Gastroesophageal sphincter (tissue), 4 donors: ENCODE data around the gene PTPRE. TPM values are rescaled to one million over a fixed set of nuclear protein-coding genes. Genes with fewer than 3 reads are reported as not detected.
A peak's percentile ranks its signal among the peaks of the same experiment; 100 is the strongest.

Experiments used
- ATAC-seq: fragments of 150-250 bp; one replicate; pipeline ENCODE4 v1.9.1; 2016; ENCODE audit warnings: mild to moderate bottlenecking, moderate library complexity
- H3K27ac ChIP-seq, 4 donors: fragments of 200-600 bp; sonication (generic) in 3 of 4; 1 replicate in 3 of 4; 2 replicates in 1 of 4; pipeline ENCODE4 v1.5.1; 2016 to 2019
- H3K27me3 ChIP-seq: fragments of 200-600 bp; sonication (generic); one replicate; pipeline ENCODE4 v1.5.1; 2019
- H3K36me3 ChIP-seq, 2 donors: fragments of 200-600 bp; sonication (generic); one replicate each; pipeline ENCODE4 v1.5.1; 2019; ENCODE audit warnings: control low read depth in 1 of 2
- H3K4me1 ChIP-seq, 3 donors: fragments of 200-600 bp; sonication (generic); 1 replicate in 2 of 3; 2 replicates in 1 of 3; pipeline ENCODE4 v1.5.1; 2016 to 2019; ENCODE audit warnings: control low read depth in 2 of 3
- H3K4me3 ChIP-seq, 2 donors: fragments of 200-600 bp; sonication (generic); one replicate each; pipeline ENCODE4 v1.5.1; 2019; ENCODE audit warnings: mild to moderate bottlenecking in 1 of 2, moderate library complexity in 1 of 2
- H3K9me3 ChIP-seq, 3 donors: fragments of 200-600 bp; sonication (generic); one replicate each; pipeline ENCODE4 v1.5.1; 2017 to 2019; ENCODE audit warnings: control low read depth in 2 of 3
- CTCF ChIP-seq, 4 experiments: fragments of 200-600 bp in 2 of 4; fragments of 450-650 bp in 2 of 4; sonication (generic) in 1 of 4; IDR thresholded peaks; one replicate each; pipeline ENCODE4 v1.5.1; 2017 to 2019; ENCODE audit warnings: antibody characterized with exemption in 4 of 4, mild to moderate bottlenecking in 2 of 4, moderate library complexity in 2 of 4
- EP300 ChIP-seq: sonication (generic); formaldehyde crosslinking; IDR thresholded peaks from one replicate; pipeline ENCODE4 v1.6.1; 2017; ENCODE audit warnings: antibody characterized with exemption, mild to moderate bottlenecking
- POLR2A ChIP-seq, 2 donors: fragments of 450-650 bp; IDR thresholded peaks; one replicate each; pipeline ENCODE4 v1.6.1; 2017; ENCODE audit warnings: antibody characterized with exemption in 2 of 2, mild to moderate bottlenecking in 2 of 2, moderate library complexity in 1 of 2
- POLR2AphosphoS5 ChIP-seq: sonication (generic); formaldehyde crosslinking; IDR thresholded peaks from one replicate; pipeline ENCODE4 v1.6.1; 2017; ENCODE audit warnings: antibody characterized with exemption
- WGBS, 2 donors: methylation state at CpG; one replicate each; pipeline ENCODE4 v1.1.5; 2018; ENCODE audit warnings: low coverage in 1 of 2; 5-methylcytosine and 5-hydroxymethylcytosine counted together
- total RNA-seq, 4 donors: library from RNA; depleted of rRNA; stranded (reverse); fragments of >200 nt; gene quantifications; one replicate each; pipeline ENCODE4 v1.1.0, GENCODE V29; 2016

The PTPRE gene
- total RNA-seq, 4 donors from 2014 or later = 6.4 to 16.4 (median 8.5) TPM

GRCh38 chr10:127990846-127991542, 84.1 kb downstream of the PTPRE start:
- H3K4me3 ChIP-seq = no peak overlapping the region
- no peaks in the 10 kb centered on the region for H3K36me3 ChIP-seq
- no peaks in the 10 kb centered on the region for H3K9me3 ChIP-seq
- H3K27me3 ChIP-seq = no peaks in the 10 kb centered on the region
- H3K4me1 ChIP-seq = peaks cover 0 to 40% (median 3%) of the 10 kb centered on the region in 3 donors
- peak; percentile 73 for ATAC-seq
- 25 to 52% methylated on average over 15 of the region's 15 CpGs for WGBS, 2 donors
- peak overlapping the region; percentile 32 to 76 (median 59) for H3K27ac ChIP-seq
- TF ChIP-seq EP300 = no peak
- no peak for TF ChIP-seq POLR2A (IDR thresholded peaks at IDR 0.05)
- no peak for TF ChIP-seq CTCF (IDR thresholded peaks at IDR 0.05)
- no peak for TF ChIP-seq POLR2AphosphoS5

DNA sequence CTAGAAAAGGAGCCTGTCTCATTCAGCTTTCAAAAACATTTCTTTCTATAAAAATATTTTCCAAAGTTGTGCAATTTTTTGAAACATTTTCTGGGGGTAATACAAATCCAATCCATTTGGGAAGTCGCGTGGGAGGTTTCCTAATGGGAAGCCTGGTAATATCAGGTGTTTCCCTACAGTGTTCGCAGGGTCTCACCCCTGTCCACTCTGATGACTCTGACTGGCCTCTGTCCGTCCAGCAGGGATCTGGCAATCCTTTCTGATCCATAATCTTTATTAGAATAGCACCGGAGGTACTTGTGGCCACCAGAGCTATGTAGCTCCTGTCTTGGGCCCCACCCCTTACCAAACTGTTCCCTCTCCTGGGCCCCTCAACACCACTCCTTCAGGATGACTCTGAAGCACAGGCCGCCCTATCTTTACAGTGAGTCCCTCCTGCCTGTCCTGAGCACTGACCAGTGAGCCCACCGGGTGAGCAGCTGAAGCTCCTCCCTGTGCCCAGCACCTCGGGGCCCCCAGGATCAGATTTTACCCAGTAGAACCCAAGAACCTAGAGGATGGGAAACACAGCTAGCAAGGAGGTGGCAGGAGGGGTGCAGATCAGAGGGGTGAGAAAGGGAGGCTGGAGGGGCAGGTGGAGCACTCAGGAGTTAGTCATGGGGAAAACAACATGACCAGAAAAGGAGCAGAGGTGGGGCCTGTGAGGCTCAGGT, 84.8 kb downstream of the PTPRE start:
- no peak for TF ChIP-seq CTCF (IDR thresholded peaks at IDR 0.05)
- TF ChIP-seq EP300 = no peak
- TF ChIP-seq POLR2AphosphoS5 = no peak
- TF ChIP-seq POLR2A (IDR thresholded peaks at IDR 0.05) = no peak
- peak; percentile 41 for ATAC-seq
- H3K4me3 ChIP-seq = no peak overlapping the region
- H3K36me3 ChIP-seq = no peaks in the 10 kb centered on the region
- 54 to 67% methylated on average over 3 of the region's 8 CpGs for WGBS, 2 donors
- H3K27me3 ChIP-seq = no peaks in the 10 kb centered on the region
- peaks cover 0 to 47% (median 3%) of the 10 kb centered on the region in 3 donors for H3K4me1 ChIP-seq
- H3K9me3 ChIP-seq = no peaks in the 10 kb centered on the region
- peak overlapping the region in 3 of 4 donors; percentile 55 to 76 (median 63) for H3K27ac ChIP-seq

DNA sequence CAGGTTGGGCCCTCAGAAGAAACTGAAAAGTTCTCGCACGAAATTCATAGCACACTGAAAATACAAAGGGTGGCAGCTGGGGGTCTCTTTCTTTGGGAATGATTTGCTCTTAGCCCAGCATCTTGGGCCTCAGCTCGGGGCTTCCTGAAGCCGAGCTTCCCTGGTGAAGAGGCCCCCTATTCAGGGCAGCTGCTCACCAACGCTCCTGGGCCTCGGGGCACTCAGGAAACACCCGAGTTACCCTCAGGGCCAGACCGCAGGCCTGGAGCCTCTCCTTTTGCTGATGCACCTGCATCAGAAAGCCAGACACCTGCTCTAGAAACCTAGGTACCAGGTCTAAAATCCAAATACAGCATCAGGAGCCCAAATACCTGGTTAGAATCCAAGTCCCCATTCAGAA, 85.5 kb downstream of the PTPRE start:
- WGBS, 2 donors = 88 to 100% methylated on average over 1 to 3 of the region's 8 CpGs
- H3K9me3 ChIP-seq = no peaks in the 10 kb centered on the region
- H3K4me3 ChIP-seq = no peak overlapping the region
- H3K27ac ChIP-seq = peak overlapping the region in 2 of 4 donors; percentile 63 to 76
- TF ChIP-seq CTCF (IDR thresholded peaks at IDR 0.05) (no peak), POLR2AphosphoS5 (no peak)
- ATAC-seq = no peak
- H3K4me1 ChIP-seq = peaks cover 0 to 53% (median 3%) of the 10 kb centered on the region in 3 donors
- no peaks in the 10 kb centered on the region for H3K27me3 ChIP-seq
- no peaks in the 10 kb centered on the region for H3K36me3 ChIP-seq

GRCh38 chr10:127993056-127993690, 86.3 kb downstream of the PTPRE start:
- Histone ChIP-seq H3K27me3 (peaks cover 6% of the 10 kb centered on the region), H3K27ac (no peak overlapping the region), H3K9me3 (no peaks in the 10 kb centered on the region), H3K4me3 (no peak overlapping the region), H3K36me3 (no peaks in the 10 kb centered on the region), H3K4me1 (peaks cover 0 to 60% (median 3%) of the 10 kb centered on the region in 3 donors)
- 75 to 88% methylated on average over 6 to 10 of the region's 12 CpGs for WGBS, 2 donors
- no peak for ATAC-seq
- TF ChIP-seq CTCF (IDR thresholded peaks at IDR 0.05) = no peak
